ENCODE measurements around the gene OTUD7B.

DNA sequence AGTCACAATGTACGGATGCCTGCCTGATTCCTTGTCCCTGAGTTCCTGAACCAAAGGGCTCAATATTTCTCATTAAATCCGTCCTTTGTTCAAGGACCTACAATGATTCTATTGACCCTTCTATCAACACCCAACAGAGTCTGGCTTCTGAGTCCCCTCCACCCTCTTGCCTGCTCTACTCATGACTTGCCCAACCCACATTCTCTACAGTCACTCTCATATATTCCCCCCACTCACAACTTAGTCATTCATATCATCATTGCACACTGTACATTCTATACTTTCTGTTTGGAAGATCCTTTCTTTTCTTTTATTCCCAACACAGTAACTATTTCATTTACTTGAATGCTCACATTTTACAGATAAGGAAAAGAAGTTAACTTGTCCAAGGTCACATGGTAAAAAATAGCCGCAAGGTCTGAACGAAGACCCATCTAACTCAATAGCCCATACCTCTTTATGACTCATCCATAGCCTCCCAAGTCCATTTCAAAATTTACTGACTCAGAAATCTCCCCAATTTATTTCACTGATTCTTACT is 3.6 kb downstream of the OTUD7B start:
- no peak for TF ChIP-seq EZH2 (IDR thresholded peaks at IDR 0.05; ENCODE audit: borderline replicate concordance, low read length)
- no peak for TF ChIP-seq CTCF (IDR thresholded peaks at IDR 0.05; ENCODE audit: low read length)
